Calu3 (cell line): ENCODE measurements around the gene PRELP. TPM values are rescaled to one million over a fixed set of nuclear protein-coding genes. Genes with fewer than 3 reads are reported as not detected.
"Not testable (repeated sequence)": the region's sequence is repeated elsewhere in the genome, so short reads cannot be mapped to it uniquely, and the experiment has no call there.

Experiments
- BruUV-seq: library from RNA; stranded (reverse); fragments of 400-500 nt; replicated peaks from 2 replicates; lab custom pipeline; 2021; lab: Mats Ljungman, UMichigan
- CTCF ChIA-PET: fragments of 300-600 bp; sonication (Branson Sonifier 250); formaldehyde crosslinking; loops from one replicate; lab custom pipeline; 2022; ENCODE audit warnings: antibody characterized with exemption; lab: Charles Lee
- DNase-seq: peaks from one replicate; pipeline ENCODE4 v3.0.0; 2022
- H3K27ac Mint-ChIP-seq: one replicate; pipeline ENCODE4 v1.8.0; 2022; ENCODE audit warnings: mixed read lengths; ENCODE audit not compliant: unreplicated experiment
- H3K27me3 Mint-ChIP-seq: one replicate; pipeline ENCODE4 v1.8.0; 2022; ENCODE audit warnings: mixed read lengths; ENCODE audit not compliant: unreplicated experiment
- H3K36me3 Mint-ChIP-seq: one replicate; pipeline ENCODE4 v1.8.0; 2022; ENCODE audit warnings: mild to moderate bottlenecking, moderate library complexity, mixed read lengths; ENCODE audit not compliant: insufficient read depth, unreplicated experiment
- H3K4me1 Mint-ChIP-seq: one replicate; pipeline ENCODE4 v1.8.0; 2022; ENCODE audit warnings: mild to moderate bottlenecking, low read depth, mixed read lengths; ENCODE audit not compliant: unreplicated experiment
- H3K4me3 Mint-ChIP-seq: one replicate; pipeline ENCODE4 v1.8.0; 2022; ENCODE audit warnings: mild to moderate bottlenecking, low read depth, moderate library complexity, mixed read lengths; ENCODE audit not compliant: unreplicated experiment
- H3K9me3 Mint-ChIP-seq: one replicate; pipeline ENCODE4 v1.8.0; 2022; ENCODE audit warnings: low read depth, mixed read lengths; ENCODE audit not compliant: unreplicated experiment
- intact Hi-C: fragments of 100-400 bp; cut with micrococcal nuclease; formaldehyde crosslinking; loops from one replicate; pipeline ENCODE4 v1.10.0; 2022; ENCODE audit not compliant: unreplicated experiment
- total RNA-seq: library from RNA; stranded (reverse); gene quantifications from 2 replicates; pipeline ENCODE4 v1.2.3, GENCODE V29; 2022
- TF ChIP-seq, protein P1 (sequence below): fragments of 200-600 bp; IDR thresholded peaks from one replicate; pipeline ENCODE4 v1.8.0; 2022; ENCODE audit warnings: antibody characterized with exemption; ENCODE audit not compliant: unreplicated experiment

Gene PRELP
- total RNA-seq, 1 experiment from 2014 or later: not detected

DNA sequence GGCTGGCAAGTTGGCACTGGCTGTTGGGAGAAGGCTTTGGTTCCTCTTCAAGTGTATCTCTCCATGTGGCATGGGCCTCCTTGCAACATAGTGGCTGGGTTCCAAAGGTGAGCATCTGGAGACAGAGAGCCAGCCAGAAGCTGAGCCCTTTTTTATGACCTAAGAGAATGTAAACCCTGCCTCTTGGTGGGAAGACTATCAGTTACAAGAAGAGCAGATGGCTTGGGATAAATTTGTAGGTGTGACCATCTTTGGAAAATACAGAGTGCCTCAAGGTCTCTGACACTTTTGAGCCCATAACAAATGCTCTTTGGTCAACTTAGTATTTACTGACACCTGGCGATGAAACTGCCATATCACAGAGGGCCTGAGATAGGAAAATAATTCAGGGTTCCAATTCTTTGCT, 31.4 kb upstream of the PRELP start:
- TF ChIP-seq, protein P1, sequence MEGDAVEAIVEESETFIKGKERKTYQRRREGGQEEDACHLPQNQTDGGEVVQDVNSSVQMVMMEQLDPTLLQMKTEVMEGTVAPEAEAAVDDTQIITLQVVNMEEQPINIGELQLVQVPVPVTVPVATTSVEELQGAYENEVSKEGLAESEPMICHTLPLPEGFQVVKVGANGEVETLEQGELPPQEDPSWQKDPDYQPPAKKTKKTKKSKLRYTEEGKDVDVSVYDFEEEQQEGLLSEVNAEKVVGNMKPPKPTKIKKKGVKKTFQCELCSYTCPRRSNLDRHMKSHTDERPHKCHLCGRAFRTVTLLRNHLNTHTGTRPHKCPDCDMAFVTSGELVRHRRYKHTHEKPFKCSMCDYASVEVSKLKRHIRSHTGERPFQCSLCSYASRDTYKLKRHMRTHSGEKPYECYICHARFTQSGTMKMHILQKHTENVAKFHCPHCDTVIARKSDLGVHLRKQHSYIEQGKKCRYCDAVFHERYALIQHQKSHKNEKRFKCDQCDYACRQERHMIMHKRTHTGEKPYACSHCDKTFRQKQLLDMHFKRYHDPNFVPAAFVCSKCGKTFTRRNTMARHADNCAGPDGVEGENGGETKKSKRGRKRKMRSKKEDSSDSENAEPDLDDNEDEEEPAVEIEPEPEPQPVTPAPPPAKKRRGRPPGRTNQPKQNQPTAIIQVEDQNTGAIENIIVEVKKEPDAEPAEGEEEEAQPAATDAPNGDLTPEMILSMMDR: no peak
- Mint-ChIP-seq H3K36me3 (no peaks in the 10 kb centered on the region), H3K27me3 (peaks cover 99% of the 10 kb centered on the region), H3K4me1 (no peaks in the 10 kb centered on the region), H3K9me3 (peaks cover 2% of the 10 kb centered on the region), H3K27ac (no peak overlapping the region), H3K4me3 (no peak overlapping the region)
- DNase-seq: no peak
- CTCF ChIA-PET: interaction anchor here (1.6 kb wide), 1 partner anchor 36 kb away, joined by 3 read pairs; no protein-coding TSS in a partner anchor
- intact Hi-C loops: loop anchor here (5.0 kb wide), 1 partner anchor 102 kb away; no protein-coding TSS in a partner anchor
- BruUV-seq: no TSS peak

DNA sequence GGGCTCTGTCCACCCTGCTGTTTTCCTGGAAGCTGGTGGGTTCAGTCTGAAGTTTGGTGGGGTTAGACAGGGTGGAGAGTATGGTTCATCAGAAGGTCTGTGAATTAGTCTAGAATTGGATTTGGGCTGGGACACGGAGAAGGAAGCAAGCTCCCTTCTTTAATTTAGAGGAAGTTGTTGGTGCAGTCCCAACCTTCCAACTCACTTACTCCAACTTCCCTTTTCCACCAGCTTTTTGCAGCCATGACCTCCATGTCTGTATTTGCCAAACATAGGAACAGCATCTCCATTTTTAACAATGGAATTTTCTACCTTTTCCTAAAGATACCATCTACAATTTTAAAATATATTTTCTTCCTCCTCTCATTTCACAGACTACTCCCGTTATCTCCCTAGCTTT, 28.5 kb upstream of the PRELP start:
- TF ChIP-seq, protein P1: no peak
- Mint-ChIP-seq H3K4me1 (no peaks in the 10 kb centered on the region), H3K9me3 (peaks cover 2% of the 10 kb centered on the region), H3K27ac (no peak overlapping the region), H3K36me3 (no peaks in the 10 kb centered on the region), H3K4me3 (no peak overlapping the region), H3K27me3 (peaks cover 99% of the 10 kb centered on the region)
- BruUV-seq: no TSS peak
- CTCF ChIA-PET: interaction anchor here (1.1 kb wide), 1 partner anchor 180 kb away, joined by 3 read pairs; no protein-coding TSS in a partner anchor
- no peak for DNase-seq
- intact Hi-C loops: no loop called here

DNA sequence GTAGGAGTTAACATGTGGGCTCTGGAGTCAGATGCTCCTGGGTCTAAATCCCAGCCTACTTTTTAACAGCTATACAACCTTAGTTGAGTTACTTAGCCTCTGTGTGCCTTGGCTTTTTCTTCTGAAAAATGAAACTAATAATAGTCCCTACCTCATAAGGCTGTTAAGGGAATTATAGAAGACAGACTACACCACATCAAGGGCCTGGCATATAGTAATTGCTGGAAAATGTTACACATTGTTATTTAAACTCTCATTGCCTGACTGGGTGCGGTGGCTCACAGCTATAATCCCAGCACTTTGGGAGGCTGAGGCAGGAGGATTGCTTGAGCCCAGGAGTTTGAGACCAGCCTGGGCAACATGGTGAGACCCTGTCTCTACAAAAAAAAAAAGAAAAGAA, 28.0 kb upstream of the PRELP start:
- H3K4me1 Mint-ChIP-seq, H3K9me3 Mint-ChIP-seq, H3K27ac Mint-ChIP-seq, intact Hi-C loops, H3K4me3 Mint-ChIP-seq, BruUV-seq, H3K36me3 Mint-ChIP-seq, DNase-seq: not testable (repeated sequence)
- peaks cover 99% of the 10 kb centered on the region for H3K27me3 Mint-ChIP-seq
- CTCF ChIA-PET: interaction anchor here (1.1 kb wide), 1 partner anchor 180 kb away, joined by 3 read pairs; no protein-coding TSS in a partner anchor

DNA sequence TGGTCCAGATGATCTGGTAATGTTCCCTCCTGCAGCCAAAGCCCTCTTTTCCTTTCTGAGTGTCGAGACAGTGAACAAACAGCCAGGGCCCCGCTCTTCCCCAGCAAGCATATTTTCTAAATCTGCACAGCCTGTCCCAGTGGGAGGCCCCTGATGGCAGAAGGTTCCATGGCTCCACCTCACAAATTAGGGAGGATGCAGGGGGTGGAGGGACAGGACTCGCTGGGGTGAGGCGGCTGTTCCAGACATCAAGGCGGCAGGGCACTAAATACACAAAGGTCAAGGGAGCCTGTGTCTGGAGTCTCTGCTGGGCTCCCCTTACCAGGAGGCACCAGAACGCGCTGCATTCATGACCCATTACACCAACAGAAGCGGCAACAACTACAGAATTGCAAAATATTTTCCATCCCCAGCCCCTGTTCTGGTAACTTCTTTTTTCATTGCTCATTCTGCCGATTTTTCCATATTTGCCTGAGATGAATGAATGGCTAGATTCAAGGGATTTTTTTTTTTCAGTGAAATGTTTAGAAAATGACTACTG, 27.0 kb upstream of the PRELP start:
- Mint-ChIP-seq H3K4me3 (no peak overlapping the region), H3K27ac (no peak overlapping the region), H3K4me1 (no peaks in the 10 kb centered on the region), H3K36me3 (no peaks in the 10 kb centered on the region), H3K9me3 (peaks cover 2% of the 10 kb centered on the region), H3K27me3 (peaks cover 99% of the 10 kb centered on the region)
- BruUV-seq: no TSS peak
- TF ChIP-seq, protein P1: no peak
- intact Hi-C loops: no loop called here
- CTCF ChIA-PET: no interaction called here
- no peak for DNase-seq

DNA sequence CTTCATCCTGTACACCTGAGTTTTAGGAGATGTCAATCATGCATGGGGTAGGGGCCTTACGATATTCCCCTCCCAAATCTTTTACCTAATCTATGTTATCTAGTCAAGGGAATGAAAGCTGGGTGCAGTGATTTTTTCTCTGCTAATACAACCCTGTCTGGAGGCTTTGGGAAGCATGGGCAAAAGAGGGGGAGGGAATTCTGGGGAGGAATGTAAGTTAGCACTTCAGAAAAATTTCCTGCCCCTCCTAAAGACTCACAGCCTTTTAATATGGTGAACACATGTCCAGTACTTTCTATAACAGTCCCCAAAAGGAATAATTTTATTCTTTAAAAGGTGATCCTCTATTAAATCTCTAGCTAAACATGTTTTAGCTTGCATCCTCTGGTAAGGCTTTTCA, 25.6 kb upstream of the PRELP start:
- no peaks in the 10 kb centered on the region for H3K36me3 Mint-ChIP-seq
- intact Hi-C loops: no loop called here
- no peaks in the 10 kb centered on the region for H3K4me1 Mint-ChIP-seq
- H3K27ac Mint-ChIP-seq: no peak overlapping the region
- H3K4me3 Mint-ChIP-seq: no peak overlapping the region
- CTCF ChIA-PET: no interaction called here
- TF ChIP-seq, protein P1: no peak
- no TSS peak for BruUV-seq
- peaks cover 99% of the 10 kb centered on the region for H3K27me3 Mint-ChIP-seq
- H3K9me3 Mint-ChIP-seq: peaks cover 1% of the 10 kb centered on the region
- DNase-seq: no peak
